ENCODE data around the gene PCSK1.
"Not testable (repeated sequence)": the region's sequence is repeated elsewhere in the genome, so short reads cannot be mapped to it uniquely, and the experiment has no call there.

The PCSK1 gene

DNA sequence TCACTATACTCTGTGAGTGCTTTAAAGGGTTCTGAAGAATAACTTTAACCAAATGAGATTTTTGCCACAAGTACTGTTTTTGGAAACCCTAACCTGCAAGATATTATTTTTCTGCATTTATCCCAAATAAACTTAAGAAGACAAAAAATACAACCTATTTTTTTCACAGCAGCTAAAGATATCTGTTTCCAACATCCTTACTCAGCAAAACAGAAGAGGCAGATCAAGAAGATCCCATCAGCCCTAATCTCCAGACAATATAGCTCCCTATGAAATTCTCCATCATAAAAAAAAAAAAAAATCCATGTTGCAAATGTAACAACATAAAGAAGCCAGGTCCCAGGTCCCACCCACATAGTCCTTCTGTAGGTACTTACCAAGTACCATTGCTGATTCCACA lies 7.6 kb downstream of the PCSK1 start:
- no peak for DNase-seq

GRCh38 chr5:96415897-96416296 lies 17.2 kb downstream of the PCSK1 start:
- DNase-seq = no peak

DNA sequence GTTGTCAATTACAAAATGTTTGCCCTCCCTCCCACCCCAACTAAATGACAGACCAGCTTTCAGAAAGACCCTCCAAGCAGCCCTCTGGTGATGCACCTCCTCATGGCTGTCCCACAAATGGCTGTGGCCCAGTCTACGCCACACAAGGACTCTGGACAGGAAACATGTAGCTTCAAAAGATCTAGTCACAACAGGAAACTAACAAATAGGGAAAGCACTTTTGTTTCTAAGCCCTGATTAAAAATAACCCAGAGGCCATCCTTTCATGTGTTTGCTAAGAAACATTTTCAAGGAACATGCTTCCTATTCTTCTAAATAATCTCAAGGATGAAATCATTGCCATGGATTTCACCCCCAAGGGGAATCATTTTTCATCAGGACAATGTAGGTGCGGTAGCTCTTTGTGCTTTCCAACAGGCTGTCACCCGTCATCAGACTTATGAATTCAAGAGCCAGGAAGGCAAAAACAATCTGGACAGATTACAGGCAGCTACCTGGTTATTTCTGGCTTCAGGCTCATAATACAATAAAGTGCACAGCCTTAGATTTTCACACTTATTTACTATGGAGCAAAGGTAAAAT lies 20.1 kb downstream of the PCSK1 start:
- no peak for DNase-seq

GRCh38 chr5:96410013-96410412 lies 23.0 kb downstream of the PCSK1 start:
- DNase-seq = no peak

DNA sequence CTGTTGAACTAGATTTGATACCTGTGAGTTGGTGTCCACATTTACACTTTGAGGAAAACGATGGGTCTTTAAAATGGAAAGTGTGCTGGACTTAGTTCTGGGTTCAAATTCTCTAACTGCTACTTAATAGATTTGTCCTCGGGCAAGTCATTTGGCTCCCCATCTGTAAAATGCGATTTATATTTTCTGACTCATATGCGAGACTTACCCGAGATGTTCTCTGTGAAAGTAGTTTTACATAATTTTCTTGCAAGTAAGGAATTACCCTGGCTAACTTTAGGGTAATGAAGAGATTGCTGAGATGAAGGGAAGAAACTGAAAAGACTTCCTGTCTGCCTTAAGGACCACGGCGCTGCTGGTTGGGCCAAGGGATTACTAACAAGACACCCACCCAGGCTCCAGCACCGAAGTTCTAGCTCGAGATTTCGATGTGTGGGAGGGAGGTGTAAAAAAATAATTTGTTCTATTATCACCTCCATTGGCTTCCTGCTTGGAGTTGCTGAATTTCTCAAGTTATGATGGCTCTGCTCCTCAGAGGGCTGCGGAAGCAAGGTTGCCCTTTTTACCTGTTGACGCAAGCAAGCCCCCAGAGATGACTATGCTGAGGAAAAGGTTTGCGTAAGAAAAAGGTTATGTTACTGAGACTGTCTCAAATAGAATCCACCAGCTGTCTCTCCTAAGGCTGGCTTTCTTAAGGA lies 24.1 kb downstream of the PCSK1 start:
- no peak for DNase-seq

DNA sequence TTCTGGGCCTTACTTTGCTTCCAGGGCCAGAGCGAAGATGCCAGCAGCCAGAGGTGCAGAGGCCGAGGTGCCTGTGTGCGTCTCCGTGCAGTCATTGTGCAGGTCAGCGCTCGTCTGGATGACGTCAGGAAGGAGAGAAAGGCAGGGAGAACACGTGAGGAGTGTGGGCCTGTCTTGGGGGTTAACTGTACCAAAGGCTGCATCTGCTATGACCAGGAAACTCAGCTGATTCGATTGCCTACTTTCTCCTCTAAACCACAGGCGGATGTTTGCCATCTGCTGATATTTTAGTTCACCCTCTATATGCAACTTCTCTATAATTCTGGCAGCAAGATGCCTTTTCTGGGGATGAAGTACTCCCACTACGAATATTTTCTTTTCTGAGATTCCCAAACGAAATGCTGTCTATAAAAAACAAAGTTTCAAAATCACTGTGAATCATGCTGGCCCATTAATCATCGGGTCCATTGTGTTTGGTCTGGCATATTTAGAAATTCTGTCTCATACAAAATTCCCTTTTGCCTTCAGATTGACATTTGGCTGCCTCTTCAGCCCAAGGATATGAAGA lies 24.8 kb downstream of the PCSK1 start:
- no peak for DNase-seq

GRCh38 chr5:96407436-96407835 lies 25.6 kb downstream of the PCSK1 start:
- no peak for DNase-seq

- DNase-seq = no peak
Observed at GRCh38 chr5:96404191-96404867, 28.7 kb downstream of the PCSK1 start.

GRCh38 chr5:96402500-96402899 lies 30.5 kb downstream of the PCSK1 start:
- no peak for DNase-seq

DNA sequence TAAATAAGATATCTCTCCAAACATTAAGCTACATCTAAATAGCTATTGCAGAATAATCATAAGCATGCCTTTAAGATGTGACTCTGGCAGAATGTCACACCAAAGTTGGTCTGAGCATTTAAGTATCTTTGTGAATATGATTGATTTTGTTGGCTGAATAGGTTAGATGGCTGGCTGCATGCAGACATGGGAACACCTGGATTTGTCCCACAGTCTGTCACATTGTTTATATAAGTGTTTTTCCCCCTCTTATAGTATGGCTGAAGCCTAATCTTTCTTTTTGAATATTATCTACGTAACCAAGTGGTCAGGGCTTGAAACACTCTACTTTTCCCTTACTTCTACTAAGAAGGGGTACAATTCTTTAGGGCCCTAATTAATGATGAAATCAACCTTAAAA lies 36.2 kb downstream of the PCSK1 start:
- no peak for DNase-seq

- not testable (repeated sequence) for DNase-seq
Observed at GRCh38 chr5:96395295-96395694, 37.8 kb downstream of the PCSK1 start.

DNA sequence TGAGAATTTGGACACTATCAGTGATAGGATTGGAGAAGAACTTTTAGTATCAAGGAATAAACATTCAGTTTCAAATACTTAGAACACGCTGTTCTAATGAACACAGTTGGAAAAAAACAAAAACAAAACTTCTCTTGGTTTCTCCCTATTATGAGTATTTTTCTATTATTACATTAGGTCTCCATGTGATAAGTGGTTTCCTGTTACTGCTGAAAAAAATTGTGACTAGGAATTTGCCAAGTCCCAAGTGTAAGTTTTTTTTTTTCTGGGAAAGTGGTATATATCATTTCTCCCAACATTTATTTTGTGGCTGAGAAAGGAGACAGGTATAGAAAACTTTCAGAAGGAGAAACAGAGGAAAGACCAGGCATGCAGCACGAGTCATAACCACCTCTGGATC lies 41.1 kb downstream of the PCSK1 start:
- no peak for DNase-seq

DNA sequence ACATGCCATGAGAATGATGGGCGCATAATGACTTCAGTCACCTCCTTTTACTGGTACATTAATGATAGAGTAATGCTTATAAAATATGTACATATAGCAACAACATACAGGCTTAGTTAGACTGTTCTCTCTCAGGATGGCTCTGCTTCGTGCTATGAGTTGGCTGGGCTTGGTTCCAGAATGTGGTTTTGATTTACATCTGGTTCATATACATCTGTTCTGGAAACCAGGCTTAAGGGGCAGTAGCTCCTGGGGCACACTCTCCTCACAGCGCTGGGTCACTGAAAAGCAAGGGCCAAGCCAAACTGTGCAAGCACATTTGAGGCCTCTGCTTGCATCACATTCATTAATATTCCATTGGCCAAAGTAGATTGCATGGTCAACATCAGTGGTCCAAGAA lies 44.9 kb downstream of the PCSK1 start:
- DNase-seq = no peak

DNA sequence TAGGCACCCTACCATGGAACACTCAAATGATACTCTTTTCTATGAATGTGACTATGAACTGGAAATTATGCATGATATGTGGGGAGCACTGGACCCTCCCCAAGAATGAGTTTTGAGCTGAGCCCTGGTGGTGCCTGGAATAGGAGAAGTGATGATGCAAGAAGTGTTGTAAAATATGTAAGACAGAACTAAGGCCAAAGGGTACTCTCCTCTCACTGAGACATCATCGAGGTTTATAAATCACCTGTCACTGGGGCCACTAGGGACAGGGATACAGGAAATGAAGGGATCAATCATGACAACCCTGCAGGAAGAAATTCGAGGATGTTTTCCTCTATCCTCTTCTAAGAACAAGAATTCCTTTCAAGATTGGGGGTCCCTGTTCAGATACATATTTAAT lies 45.4 kb downstream of the PCSK1 start:
- no peak for DNase-seq

DNA sequence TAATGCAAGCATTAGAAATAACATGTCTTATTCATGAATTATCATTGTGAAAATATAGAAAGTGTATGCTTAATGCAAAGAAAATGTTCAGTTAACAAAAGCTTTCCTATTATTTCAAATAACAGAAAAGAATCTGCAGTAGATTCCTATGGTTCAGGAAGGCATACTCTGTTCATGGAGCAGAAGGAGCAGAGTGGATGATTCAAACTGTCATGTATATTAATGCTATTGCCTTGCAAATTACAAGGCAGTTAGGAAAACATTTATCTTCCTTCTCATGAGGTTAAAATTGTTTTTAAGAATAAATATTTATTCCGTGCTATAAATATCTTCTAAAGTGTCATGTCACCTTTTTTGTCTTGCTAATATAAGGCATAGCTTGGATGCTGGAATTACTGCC lies 47.5 kb downstream of the PCSK1 start:
- DNase-seq = no peak

- no peak for DNase-seq
Observed at GRCh38 chr5:96384353-96384752, 48.7 kb downstream of the PCSK1 start.

DNA sequence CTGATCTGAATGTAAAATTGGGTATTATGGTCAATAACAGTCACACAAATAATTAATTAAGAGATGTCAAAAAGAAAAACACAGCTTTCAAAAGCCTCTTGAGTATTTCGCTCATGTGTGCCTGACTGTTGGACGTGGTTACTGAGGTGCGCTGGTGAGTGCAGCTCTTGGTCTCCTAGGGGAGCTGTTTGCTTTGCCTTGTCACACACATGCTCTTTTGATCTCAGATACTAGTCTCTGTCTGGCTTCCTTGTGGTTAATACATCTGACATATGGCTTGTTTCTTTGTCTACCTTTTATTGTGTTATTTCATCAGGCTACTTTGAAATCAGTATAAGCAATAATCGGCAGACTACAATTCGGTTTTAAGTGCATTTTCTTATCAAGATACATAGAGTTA lies 51.5 kb downstream of the PCSK1 start:
- no peak for DNase-seq

GRCh38 chr5:96379896-96380295 lies 53.2 kb downstream of the PCSK1 start:
- DNase-seq = no peak

DNA sequence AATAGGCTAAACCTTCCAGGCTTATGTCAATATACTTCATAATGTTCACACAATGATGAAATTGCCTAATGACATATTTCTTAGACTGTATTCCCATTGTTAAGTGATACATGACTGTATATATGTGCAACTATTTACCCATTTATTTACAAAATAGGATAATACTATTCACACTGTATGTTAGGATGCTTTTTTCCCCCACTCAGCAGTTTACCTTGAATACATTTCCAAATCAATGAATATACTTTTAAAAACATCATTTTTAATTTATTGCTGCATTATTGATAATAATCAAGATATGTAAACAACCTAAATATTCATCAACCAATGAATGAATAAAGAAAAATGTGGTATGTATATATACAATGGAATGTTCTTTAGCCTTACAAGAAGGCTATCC lies 55.5 kb downstream of the PCSK1 start:
- no peak for DNase-seq

GRCh38 chr5:96377167-96377566 lies 55.9 kb downstream of the PCSK1 start:
- no peak for DNase-seq

DNA sequence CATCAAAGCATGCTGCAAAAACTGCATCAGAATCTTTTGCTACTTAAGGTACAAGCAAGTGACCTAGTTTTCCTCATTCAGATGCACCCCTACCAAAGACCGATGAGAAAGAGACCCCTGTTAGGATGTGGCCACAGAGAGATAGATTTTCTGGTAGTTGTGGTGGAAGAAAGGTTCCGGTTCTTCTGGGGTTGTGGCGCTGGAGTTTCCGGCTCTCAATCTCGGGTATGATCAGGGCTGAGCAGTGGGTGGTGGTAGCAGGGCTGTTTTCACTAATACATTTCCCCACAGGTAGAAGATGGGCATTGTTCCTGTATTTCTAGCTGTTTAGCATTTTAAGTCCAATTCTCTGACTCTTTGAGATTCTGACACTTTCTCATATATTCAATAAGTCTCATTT lies 58.4 kb downstream of the PCSK1 start:
- no peak for DNase-seq

DNA sequence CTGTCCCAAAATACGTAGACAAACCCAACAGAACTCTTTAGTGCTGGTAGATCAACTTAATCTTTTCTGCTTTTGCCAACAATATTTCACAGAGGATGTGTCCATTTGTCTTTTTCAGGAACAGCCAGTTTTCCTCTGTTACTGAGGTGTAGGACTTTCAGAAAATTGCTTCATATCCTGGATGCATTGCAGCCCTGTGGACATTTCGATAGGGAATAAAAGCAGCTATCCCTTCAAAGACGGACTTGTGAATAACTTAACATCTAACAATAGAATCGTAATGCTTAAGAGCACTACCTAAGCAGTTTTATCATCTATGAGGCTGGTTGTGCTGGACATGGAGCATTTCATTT lies 59.7 kb downstream of the PCSK1 start:
- no peak for DNase-seq

DNA sequence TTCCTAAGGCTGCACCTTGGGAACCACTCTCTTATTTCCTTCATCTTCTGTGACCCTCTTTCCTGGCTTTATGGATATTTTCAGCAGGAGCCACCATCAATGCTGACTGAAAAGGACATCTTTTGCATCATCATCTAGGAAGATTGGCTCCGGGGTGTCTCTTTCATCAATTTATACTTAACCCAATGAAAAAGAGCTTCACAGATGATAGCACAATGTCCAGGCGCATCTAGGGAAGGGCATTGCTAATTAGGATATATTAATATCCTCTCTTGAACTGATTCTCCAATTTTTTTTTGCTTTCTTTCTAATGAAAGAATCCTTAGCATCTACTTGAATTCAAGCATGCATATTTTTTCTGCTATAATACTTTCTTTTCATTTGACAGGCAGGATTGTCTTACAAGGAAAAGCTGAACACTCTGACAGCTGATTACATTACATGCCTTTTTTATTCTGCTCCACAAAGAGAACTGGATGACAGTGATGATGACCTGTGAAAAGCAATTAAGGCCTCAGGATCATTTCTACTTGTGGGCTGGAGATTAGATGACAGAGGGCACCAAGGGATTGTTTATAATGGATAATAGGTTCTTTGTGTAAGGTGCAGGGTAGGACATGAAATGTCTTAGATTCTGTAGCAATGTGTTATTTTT lies 60.2 kb downstream of the PCSK1 start:
- DNase-seq = no peak

DNA sequence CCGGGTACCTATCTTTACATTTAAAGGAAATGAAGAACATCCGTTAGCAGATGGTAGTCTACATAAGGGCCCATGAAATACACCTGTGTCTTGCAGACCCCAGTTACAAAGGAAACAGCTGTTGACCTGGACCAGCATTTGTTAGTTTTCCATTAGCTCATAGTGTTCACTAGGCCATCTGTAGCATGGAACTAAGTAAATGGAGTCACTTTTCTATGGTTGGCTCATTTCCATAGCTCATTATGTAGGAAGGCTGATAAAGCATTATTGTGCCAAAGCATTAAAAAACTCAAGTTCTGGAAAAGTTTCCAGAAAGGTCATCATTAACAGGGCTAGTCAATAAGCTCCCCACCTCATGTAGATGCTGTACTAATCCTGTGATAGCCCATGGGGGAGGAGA lies 62.1 kb downstream of the PCSK1 start:
- DNase-seq = no peak
